ENCODE data around the gene CFC1. TPM values are rescaled to one million over a fixed set of nuclear protein-coding genes. Genes with fewer than 3 reads are reported as not detected.
"Not testable (repeated sequence)": the region's sequence is repeated elsewhere in the genome, so short reads cannot be mapped to it uniquely, and the experiment has no call there.

CFC1 gene
- total and polyA plus RNA-seq, 7 experiments from 2014 or later: not detected

DNA sequence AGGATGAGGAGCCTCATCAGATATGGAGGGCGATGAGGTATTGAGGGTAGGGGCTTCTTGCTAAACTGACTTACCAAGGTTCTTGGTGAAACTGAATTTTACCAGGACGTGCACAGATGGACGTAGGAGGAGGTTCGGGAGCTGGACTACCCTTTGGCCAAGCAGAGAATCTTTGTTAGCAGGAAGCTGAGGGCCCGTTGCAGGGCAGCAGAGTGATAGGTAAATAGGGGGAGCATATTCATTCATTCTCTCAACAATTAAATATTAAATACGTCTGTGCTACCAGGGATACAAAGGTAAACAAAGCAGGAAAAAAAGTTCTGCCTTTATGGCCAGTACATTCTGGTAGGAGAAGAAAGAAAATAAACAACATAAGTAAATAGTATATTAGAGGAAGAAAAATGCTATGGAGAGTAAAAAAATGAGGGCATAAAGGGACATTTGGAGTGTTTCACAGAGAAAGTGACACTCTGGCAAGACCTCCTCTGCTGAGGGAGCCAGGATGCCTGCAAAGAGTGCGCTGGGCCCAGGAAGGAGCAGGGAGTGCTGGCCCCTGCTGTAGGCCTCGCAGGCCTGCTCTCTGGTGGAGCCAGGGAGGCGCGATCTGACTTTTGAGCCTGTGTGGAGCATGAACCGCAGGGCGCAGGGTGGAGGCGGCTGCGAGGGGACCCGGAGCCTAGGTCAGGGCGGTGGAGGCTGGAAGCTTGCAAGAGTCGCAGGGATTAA, 9.1 kb upstream of the CFC1 start:
- H3K27me3 Mint-ChIP-seq; H3K36me3 Mint-ChIP-seq; H3K36me3 ChIP-seq (ENCODE audit: control insufficient read depth in 2 of 3, insufficient read depth in 3 of 3, low read length in 3 of 3); H3K9me3 Mint-ChIP-seq; H3K4me3 Mint-ChIP-seq; H3K4me1 Mint-ChIP-seq; H3K27me3 ChIP-seq (ENCODE audit: control insufficient read depth in 2 of 2, insufficient read depth in 2 of 2, low read length in 2 of 2); H3K27ac ChIP-seq (ENCODE audit: low read depth, low read length); DNase-seq; POLR2A ChIA-PET; H3K4me3 ChIP-seq (ENCODE audit: low read length); CTCF ChIA-PET; ATAC-seq; H3K4me1 ChIP-seq (ENCODE audit: control insufficient read depth in 2 of 2, insufficient read depth in 2 of 2, low read length in 2 of 2); intact Hi-C loops (cut with micrococcal nuclease); H3K27ac Mint-ChIP-seq; H3K9me3 ChIP-seq (ENCODE audit: control insufficient read depth in 2 of 3, low read length in 3 of 3): not testable (repeated sequence)

DNA sequence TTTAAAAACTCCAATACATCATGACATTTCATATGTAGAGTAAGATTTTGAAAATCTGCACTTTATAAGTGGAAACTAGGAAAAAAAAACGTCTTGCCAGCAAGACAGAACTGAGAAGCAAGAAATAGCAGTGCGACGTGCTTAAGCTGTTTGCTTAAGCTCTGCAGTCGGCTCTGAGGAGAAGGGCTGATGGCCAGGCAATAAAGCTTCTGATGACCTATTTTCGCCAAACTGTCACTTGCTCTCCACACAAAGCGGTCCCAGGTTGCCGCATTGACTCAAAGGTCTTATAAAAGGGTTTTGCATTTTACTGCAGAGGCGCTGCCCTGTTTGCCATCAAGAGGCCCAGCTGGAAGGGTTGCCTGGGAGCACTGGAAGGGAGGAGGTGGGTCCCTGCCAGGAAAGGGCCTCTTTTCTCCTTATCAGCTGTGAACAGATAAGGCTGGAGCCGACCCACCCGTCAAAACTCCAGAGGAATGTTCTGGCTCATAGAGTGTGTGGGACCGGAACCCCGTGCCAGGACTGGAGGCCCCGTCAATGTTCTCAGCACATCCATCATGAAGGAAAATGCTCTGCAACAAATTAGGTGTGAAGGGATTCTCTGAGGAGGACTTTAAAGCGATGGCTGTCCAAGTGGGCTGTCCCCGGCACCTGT, 2.4 kb upstream of the CFC1 start:
- DNase-seq; H3K27ac Mint-ChIP-seq; H3K4me3 Mint-ChIP-seq; H3K36me3 ChIP-seq (ENCODE audit: control insufficient read depth in 2 of 3, insufficient read depth in 3 of 3, low read length in 3 of 3); H3K9me3 ChIP-seq (ENCODE audit: control insufficient read depth in 2 of 3, low read length in 3 of 3); ATAC-seq; H3K36me3 Mint-ChIP-seq; CTCF ChIA-PET; H3K27me3 ChIP-seq (ENCODE audit: control insufficient read depth in 2 of 2, insufficient read depth in 2 of 2, low read length in 2 of 2); H3K4me1 ChIP-seq (ENCODE audit: control insufficient read depth in 2 of 2, insufficient read depth in 2 of 2, low read length in 2 of 2); H3K9me3 Mint-ChIP-seq; POLR2A ChIA-PET; H3K4me3 ChIP-seq (ENCODE audit: low read length); H3K27me3 Mint-ChIP-seq; H3K4me1 Mint-ChIP-seq; H3K27ac ChIP-seq (ENCODE audit: low read depth, low read length); intact Hi-C loops (cut with micrococcal nuclease): not testable (repeated sequence)

DNA sequence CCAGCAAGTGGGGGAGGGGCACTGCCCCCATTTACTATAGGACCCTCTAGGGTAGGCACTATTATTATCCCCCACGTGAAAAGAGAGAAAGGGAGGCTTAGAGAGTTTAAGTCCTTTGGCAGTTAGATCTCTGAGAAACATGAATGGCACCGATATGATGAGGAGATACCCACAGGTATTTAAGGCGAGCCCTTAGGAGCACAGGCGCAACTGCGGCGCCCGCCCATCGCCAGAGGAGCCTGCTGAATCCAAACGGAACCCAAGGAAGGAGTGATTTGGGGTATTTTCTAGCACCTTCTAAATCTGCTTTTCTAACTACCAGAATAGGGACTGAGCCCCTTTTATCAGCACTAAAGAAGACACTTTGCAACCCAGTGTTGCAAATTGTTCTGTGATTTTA, 551 bp upstream of the CFC1 start:
- H3K4me1 Mint-ChIP-seq; H3K9me3 ChIP-seq (ENCODE audit: control insufficient read depth in 2 of 3, low read length in 3 of 3); H3K4me3 Mint-ChIP-seq; POLR2A ChIA-PET; H3K27ac ChIP-seq (ENCODE audit: low read depth, low read length); H3K27me3 ChIP-seq (ENCODE audit: control insufficient read depth in 2 of 2, insufficient read depth in 2 of 2, low read length in 2 of 2); H3K36me3 ChIP-seq (ENCODE audit: control insufficient read depth in 2 of 3, insufficient read depth in 3 of 3, low read length in 3 of 3); intact Hi-C loops (cut with micrococcal nuclease); H3K9me3 Mint-ChIP-seq; H3K36me3 Mint-ChIP-seq; CTCF ChIA-PET; ATAC-seq; DNase-seq; H3K4me1 ChIP-seq (ENCODE audit: control insufficient read depth in 2 of 2, insufficient read depth in 2 of 2, low read length in 2 of 2); H3K27me3 Mint-ChIP-seq; H3K4me3 ChIP-seq (ENCODE audit: low read length); H3K27ac Mint-ChIP-seq: not testable (repeated sequence)

DNA sequence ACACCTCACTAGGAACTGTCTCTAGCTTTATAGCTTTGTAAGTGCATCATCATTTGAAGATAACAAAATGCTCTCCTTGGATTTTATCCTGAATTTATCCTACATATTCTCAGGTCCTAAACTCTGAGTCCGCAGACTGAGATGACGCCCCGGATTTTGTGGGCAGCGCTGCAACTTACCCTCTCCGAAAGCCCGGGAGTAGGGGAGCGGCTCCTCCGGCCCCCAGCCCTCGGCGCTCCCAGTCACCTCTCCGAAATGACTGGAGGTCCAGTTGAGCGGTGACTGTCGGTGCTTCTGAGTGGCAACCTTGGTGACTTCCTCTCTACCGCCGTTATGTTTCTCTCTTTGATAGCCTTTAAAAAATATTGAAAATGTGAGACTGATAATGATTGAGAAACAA, 912 bp downstream of the CFC1 start:
- intact Hi-C loops (cut with micrococcal nuclease); ATAC-seq; H3K27ac ChIP-seq (ENCODE audit: low read depth, low read length); H3K4me3 Mint-ChIP-seq; H3K36me3 ChIP-seq (ENCODE audit: control insufficient read depth in 2 of 3, insufficient read depth in 3 of 3, low read length in 3 of 3); H3K36me3 Mint-ChIP-seq; H3K4me1 Mint-ChIP-seq; H3K27ac Mint-ChIP-seq; CTCF ChIA-PET; POLR2A ChIA-PET; H3K9me3 Mint-ChIP-seq; H3K9me3 ChIP-seq (ENCODE audit: control insufficient read depth in 2 of 3, low read length in 3 of 3); H3K27me3 ChIP-seq (ENCODE audit: control insufficient read depth in 2 of 2, insufficient read depth in 2 of 2, low read length in 2 of 2); DNase-seq; H3K4me1 ChIP-seq (ENCODE audit: control insufficient read depth in 2 of 2, insufficient read depth in 2 of 2, low read length in 2 of 2); H3K27me3 Mint-ChIP-seq; H3K4me3 ChIP-seq (ENCODE audit: low read length): not testable (repeated sequence)

DNA sequence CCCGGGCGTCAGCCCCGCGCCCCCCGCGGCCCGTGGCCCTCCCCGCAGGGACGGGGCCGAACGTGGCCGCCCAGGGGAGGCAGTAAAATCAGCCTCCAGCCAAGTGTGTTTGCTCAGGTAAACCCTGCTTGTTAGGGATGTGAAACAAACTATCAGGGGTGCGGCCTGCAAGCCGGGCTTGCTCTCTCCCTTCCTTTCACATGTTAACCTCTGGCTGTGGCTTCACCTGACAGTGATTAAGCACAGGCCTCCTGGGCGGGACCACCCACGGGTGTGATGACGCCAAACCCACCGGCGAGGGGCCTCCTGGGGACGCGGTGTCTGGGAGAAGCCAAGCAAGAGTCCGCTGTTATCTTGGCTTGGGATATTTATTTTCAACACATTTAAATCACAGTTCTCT, 1.4 kb downstream of the CFC1 start:
- H3K27me3 ChIP-seq (ENCODE audit: control insufficient read depth in 2 of 2, insufficient read depth in 2 of 2, low read length in 2 of 2); CTCF ChIA-PET; H3K9me3 ChIP-seq (ENCODE audit: control insufficient read depth in 2 of 3, low read length in 3 of 3); H3K4me1 Mint-ChIP-seq; H3K27ac ChIP-seq (ENCODE audit: low read depth, low read length); POLR2A ChIA-PET; H3K27ac Mint-ChIP-seq; H3K9me3 Mint-ChIP-seq; DNase-seq; H3K36me3 Mint-ChIP-seq; intact Hi-C loops (cut with micrococcal nuclease); H3K4me3 Mint-ChIP-seq; H3K36me3 ChIP-seq (ENCODE audit: control insufficient read depth in 2 of 3, insufficient read depth in 3 of 3, low read length in 3 of 3); H3K4me1 ChIP-seq (ENCODE audit: control insufficient read depth in 2 of 2, insufficient read depth in 2 of 2, low read length in 2 of 2); ATAC-seq; H3K4me3 ChIP-seq (ENCODE audit: low read length); H3K27me3 Mint-ChIP-seq: not testable (repeated sequence)

DNA sequence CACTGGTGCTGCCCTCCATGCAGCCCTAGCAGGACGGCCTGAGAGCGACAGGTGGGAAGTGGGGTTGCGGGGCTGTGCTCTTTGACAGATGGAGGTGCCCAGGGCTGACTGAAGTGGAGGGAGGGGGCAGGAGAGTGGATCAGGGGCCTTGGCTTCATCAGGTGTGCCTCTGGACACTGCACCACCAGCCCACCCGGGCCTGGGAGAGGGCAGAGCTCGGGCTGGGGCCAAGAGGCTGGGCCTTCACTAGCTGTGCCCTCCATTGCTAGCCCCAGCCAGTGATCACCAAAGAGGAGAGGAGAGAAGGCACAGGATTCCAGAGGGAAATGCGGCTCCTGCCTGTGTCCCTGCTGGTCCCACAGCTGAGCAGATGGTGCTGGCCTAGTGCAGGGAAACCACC, 2.6 kb downstream of the CFC1 start:
- H3K9me3 Mint-ChIP-seq; H3K4me1 ChIP-seq (ENCODE audit: control insufficient read depth in 2 of 2, insufficient read depth in 2 of 2, low read length in 2 of 2); H3K27ac ChIP-seq (ENCODE audit: low read depth, low read length); H3K4me1 Mint-ChIP-seq; H3K9me3 ChIP-seq (ENCODE audit: control insufficient read depth in 2 of 3, low read length in 3 of 3); H3K4me3 Mint-ChIP-seq; intact Hi-C loops (cut with micrococcal nuclease); DNase-seq; H3K36me3 ChIP-seq (ENCODE audit: control insufficient read depth in 2 of 3, insufficient read depth in 3 of 3, low read length in 3 of 3); H3K27me3 ChIP-seq (ENCODE audit: control insufficient read depth in 2 of 2, insufficient read depth in 2 of 2, low read length in 2 of 2); H3K36me3 Mint-ChIP-seq; H3K27me3 Mint-ChIP-seq; POLR2A ChIA-PET; H3K27ac Mint-ChIP-seq; CTCF ChIA-PET; H3K4me3 ChIP-seq (ENCODE audit: low read length); ATAC-seq: not testable (repeated sequence)

DNA sequence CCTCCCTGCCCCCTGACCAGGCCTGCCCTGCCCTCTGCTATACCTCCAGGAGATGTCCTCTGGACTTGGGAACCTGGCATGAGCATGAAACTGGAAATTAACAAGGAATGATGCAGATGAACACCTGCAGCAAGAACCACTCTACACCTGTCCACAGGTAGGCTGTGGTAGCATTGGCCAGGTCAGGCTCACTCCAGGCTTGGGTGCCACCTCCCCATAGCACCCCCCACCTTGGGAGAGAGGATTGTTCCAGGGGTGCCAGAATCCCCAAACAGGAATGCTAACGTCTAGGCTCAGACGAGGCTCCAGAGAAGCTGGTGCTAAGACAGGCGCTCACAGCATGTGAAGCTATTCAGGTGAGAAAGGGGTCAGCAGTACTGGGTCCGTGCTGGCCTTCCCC, 5.4 kb downstream of the CFC1 start:
- H3K4me3 ChIP-seq (ENCODE audit: low read length); DNase-seq; H3K9me3 Mint-ChIP-seq; H3K27ac ChIP-seq (ENCODE audit: low read depth, low read length); H3K27me3 ChIP-seq (ENCODE audit: control insufficient read depth in 2 of 2, insufficient read depth in 2 of 2, low read length in 2 of 2); ATAC-seq; H3K36me3 ChIP-seq (ENCODE audit: control insufficient read depth in 2 of 3, insufficient read depth in 3 of 3, low read length in 3 of 3); H3K27me3 Mint-ChIP-seq; H3K4me3 Mint-ChIP-seq; H3K4me1 ChIP-seq (ENCODE audit: control insufficient read depth in 2 of 2, insufficient read depth in 2 of 2, low read length in 2 of 2); CTCF ChIA-PET; H3K27ac Mint-ChIP-seq; intact Hi-C loops (cut with micrococcal nuclease); H3K36me3 Mint-ChIP-seq; POLR2A ChIA-PET; H3K4me1 Mint-ChIP-seq; H3K9me3 ChIP-seq (ENCODE audit: control insufficient read depth in 2 of 3, low read length in 3 of 3): not testable (repeated sequence)
